HepG2 (cell line): ENCODE data around the gene BHLHE23. TPM values are rescaled to one million over a fixed set of nuclear protein-coding genes. Genes with fewer than 3 reads are reported as not detected.
A peak's percentile ranks its signal among the peaks of the same experiment; 100 is the strongest.

Source experiments
- ATAC-seq: fragments of 200-7000 bp; cut with Tn5 transposase; 3 replicates; pipeline ENCODE4 v1.9.1; 2020; ENCODE audit warnings: mild to moderate bottlenecking, moderate library complexity
- BruUV-seq: library from RNA; stranded (reverse); fragments of 400-500 nt; replicated peaks from 2 replicates; lab custom pipeline; 2021; lab: Mats Ljungman, UMichigan
- CTCF ChIA-PET: fragments of 300-600 bp; formaldehyde crosslinking; extraction: SDS; loops from one replicate; lab custom pipeline; 2021; ENCODE audit warnings: low total read pairs, inconsistent platforms, low intra/inter-chr PET ratio; lab: Yijun Ruan, JAX
- POLR2A ChIA-PET: fragments of 350-600 bp; sonication (Branson Sonifier 250); formaldehyde crosslinking; loops from one replicate; lab custom pipeline; 2020; ENCODE audit warnings: antibody characterized with exemption, inconsistent platforms; lab: Yijun Ruan, JAX
- DNase-seq: peaks from one replicate; pipeline ENCODE4 v3.0.0-alpha.2; 2015; ENCODE audit warnings: low spot score
- FAIRE-seq: peaks from 3 replicates; lab custom pipeline; 2011; peaks lifted over from hg19 to GRCh38; lab: Jason Lieb, UNC
- H2AFZ ChIP-seq: one replicate; pipeline ENCODE4 v1.6.1; 2011; ENCODE audit warnings: low read length, inconsistent platforms
- H3K27ac ChIP-seq: fragments of 300-600 bp; 3 replicates; pipeline ENCODE4 v1.8.0; 2011; ENCODE audit warnings: mixed run types, mild to moderate bottlenecking, mixed read lengths, low read length, inconsistent platforms; ENCODE audit not compliant: insufficient read depth; ENCODE audit errors: extremely low read length
- H3K27me3 ChIP-seq, 2 experiments: fragments of 200-600 bp in 1 of 2; 2 replicates in 1 of 2; 3 replicates in 1 of 2; pipeline versions ENCODE4 v1.6.0 to v1.8.0; 2011; ENCODE audit warnings: low read length in 2 of 2, mild to moderate bottlenecking in 2 of 2, moderate library complexity in 2 of 2, inconsistent platforms in 1 of 2; ENCODE audit not compliant: insufficient read depth in 2 of 2, control insufficient read depth in 1 of 2
- H3K36me3 ChIP-seq, 2 experiments: fragments of 200-600 bp in 1 of 2; replicated peaks in 1 of 2; 2 replicates in 1 of 2; 3 replicates in 1 of 2; pipeline versions ENCODE4 v1.5.1 to v1.8.0; 2011; ENCODE audit warnings: low read length in 2 of 2, inconsistent platforms in 1 of 2; ENCODE audit not compliant: insufficient read depth in 2 of 2, control insufficient read depth in 1 of 2
- H3K4me1 ChIP-seq: 2 replicates; pipeline ENCODE4 v1.5.1; 2012; ENCODE audit warnings: low read length, inconsistent platforms; ENCODE audit not compliant: insufficient read depth
- H3K4me2 ChIP-seq: 2 replicates; pipeline ENCODE4 v1.6.0; 2011; ENCODE audit warnings: low read depth, low read length, inconsistent platforms
- H3K4me3 ChIP-seq, 3 experiments: fragments of 200-600 bp in 1 of 3; sonication (generic), shearing (Covaris generic) in 1 of 3; replicated peaks in 1 of 3; 2 replicates each; pipeline ENCODE4 v1.5.1; 2011 to 2016; ENCODE audit warnings: low read length in 3 of 3, inconsistent platforms in 2 of 3, low read depth in 2 of 3, mild to moderate bottlenecking in 2 of 3, control low read depth in 1 of 3, mixed read lengths in 1 of 3; ENCODE audit not compliant: insufficient read depth in 1 of 3
- H3K79me2 ChIP-seq: one replicate; pipeline ENCODE4 v1.6.1; 2011; ENCODE audit warnings: low read length, inconsistent platforms; ENCODE audit not compliant: insufficient read depth
- H3K9ac ChIP-seq: 2 replicates; pipeline ENCODE4 v1.6.0; 2011; ENCODE audit warnings: mild to moderate bottlenecking, low read depth, low read length, inconsistent platforms; ENCODE audit not compliant: insufficient read depth
- H3K9me3 ChIP-seq: 2 replicates; pipeline ENCODE4 v1.5.1; 2012; ENCODE audit warnings: mild to moderate bottlenecking, low read length
- H4K20me1 ChIP-seq: 2 replicates; pipeline ENCODE4 v1.6.0; 2011; ENCODE audit warnings: inconsistent platforms, mild to moderate bottlenecking, low read length, moderate library complexity; ENCODE audit not compliant: insufficient read depth
- AGO2 ChIP-seq: fragments of 200-400 bp; formaldehyde crosslinking; optimal IDR thresholded peaks from 2 replicates; pipeline ENCODE3; 2017; ENCODE audit warnings: mild to moderate bottlenecking, low read depth, low read length, moderate library complexity
- ELF4 ChIP-seq: sonication (generic); formaldehyde crosslinking; IDR thresholded peaks from 2 replicates; pipeline ENCODE4 v1.5.0; 2020; ENCODE audit warnings: missing genetic modification reagents, mild to moderate bottlenecking, moderate library complexity, borderline replicate concordance
- KDM3A ChIP-seq: IDR thresholded peaks from 2 replicates; pipeline ENCODE4 v1.6.1; 2018; ENCODE audit warnings: low read depth, missing compliant biosample characterization
- PHF5A ChIP-seq: IDR thresholded peaks from one replicate; pipeline ENCODE4 v1.6.1; 2018; ENCODE audit warnings: low read depth, missing genetic modification reagents; ENCODE audit not compliant: unreplicated experiment
- POLR2A ChIP-seq, 2 experiments: IDR thresholded peaks; 2 replicates each; pipeline ENCODE4 v1.6.1; 2011; ENCODE audit warnings: low read depth in 2 of 2, low read length in 2 of 2, mild to moderate bottlenecking in 1 of 2, moderate library complexity in 1 of 2; ENCODE audit not compliant: insufficient read depth in 1 of 2
- RBFOX2 ChIP-seq: fragments of 200-400 bp; formaldehyde crosslinking; IDR thresholded peaks from 2 replicates; pipeline ENCODE4 v1.6.1; 2017; ENCODE audit warnings: low read depth, mild to moderate bottlenecking, low read length
- ZNF7 ChIP-seq: IDR thresholded peaks from 2 replicates; pipeline ENCODE4 v1.6.1; 2016; ENCODE audit warnings: missing biosample characterization, missing genetic modification reagents
- ZSCAN21 ChIP-seq: sonication (generic); formaldehyde crosslinking; IDR thresholded peaks from 2 replicates; pipeline ENCODE4 v1.8.0; 2022; ENCODE audit warnings: mild to moderate bottlenecking, missing genetic modification reagents, moderate library complexity, borderline replicate concordance
- WGBS: methylation state at CpG from one replicate; pipeline ENCODE4 v1.1.6; 2017; ENCODE audit warnings: low lambda C conversion rate; 5-methylcytosine and 5-hydroxymethylcytosine counted together
- in situ Hi-C: cut with HindIII; loops from 2 replicates; pipeline ENCODE4 v1.10.0; 2017; ENCODE audit warnings: low pct_unique_long_range_greater_than_20kb; ENCODE audit not compliant: extremely low pct_ligation_motif_present
- intact Hi-C: fragments of 100-400 bp; cut with micrococcal nuclease; formaldehyde crosslinking; loops from one replicate; pipeline ENCODE4 v1.10.0; 2022; ENCODE audit not compliant: unreplicated experiment
- polyA plus RNA-seq, 8 experiments: library from polyadenylated mRNA; depleted of rRNA in 3 of 8; stranded (reverse) in 7 of 8; unstranded in 1 of 8; fragments of >200 nt; fragmentation: Illumina TruSeq in 4 of 8; extraction: Trizol in 4 of 8; gene quantifications; 2 replicates each; pipeline versions ENCODE4 v1.2.1 to v1.2.3, GENCODE V29; 2011 to 2016; ENCODE audit warnings: low read depth in 4 of 8, missing spikeins in 1 of 8, mixed read lengths in 1 of 8; ENCODE audit not compliant: insufficient read depth in 1 of 8
- total RNA-seq, 5 experiments: library from RNA; depleted of rRNA; stranded (reverse); fragments of >200 nt; fragmentation: Illumina TruSeq; extraction: Trizol; gene quantifications; 2 replicates each; pipeline ENCODE4 v1.2.3, GENCODE V29; 2016; ENCODE audit warnings: low read depth in 1 of 5
- TF ChIP-seq, protein P1 (sequence below): IDR thresholded peaks from 2 replicates; pipeline ENCODE4 v1.6.1; 2016; ENCODE audit warnings: missing compliant biosample characterization, missing genetic modification reagents, borderline replicate concordance
- TF ChIP-seq, protein P2 (sequence below): sonication (generic); formaldehyde crosslinking; IDR thresholded peaks from 2 replicates; pipeline ENCODE4 v1.4.0; 2020; ENCODE audit warnings: missing genetic modification reagents
- TF ChIP-seq, protein P3 (sequence below): sonication (generic); formaldehyde crosslinking; IDR thresholded peaks from 2 replicates; pipeline ENCODE4 v1.5.0; 2020; ENCODE audit warnings: missing genetic modification reagents

BHLHE23 gene
- total and polyA plus RNA-seq, 2 of the 13 experiments (the other 11 are each of a cell fraction or from before 2014, with no cell fraction given), result not detected

GRCh38 chr20:62964700-62965099 lies 42.1 kb downstream of the BHLHE23 start (continued):
- TF ChIP-seq ZNF7, result peak; percentile 27; the same call in 1 of the 2 replicates
- TF ChIP-seq, all 625 proteins: peak for 11

GRCh38 chr20:62963614-62964397 lies 43.0 kb downstream of the BHLHE23 start:
- Histone ChIP-seq H3K9ac (no peak overlapping the region), H3K27ac (no peak overlapping the region), H3K9me3 (no peaks in the 10 kb centered on the region), H3K4me1 (peaks cover 3% of the 10 kb centered on the region; the same call in 1 of the 2 replicates), H3K4me2 (no peak overlapping the region), H3K4me3 (no peak overlapping the region), H2AFZ (no peak overlapping the region), H3K79me2 (no peaks in the 10 kb centered on the region), H3K36me3 (peaks cover 65 to 76% of the 10 kb centered on the region in 2 experiments), H4K20me1 (peaks cover 66% of the 10 kb centered on the region; the same call in 1 of the 2 replicates), H3K27me3 (no peaks in the 10 kb centered on the region)
- no peak for DNase-seq
- in situ Hi-C loops (no loop called here), intact Hi-C loops (no loop called here)
- 96% methylated on average over 24 of the region's 32 CpGs for WGBS
- CTCF ChIA-PET, result no interaction called here
- BruUV-seq, result no TSS peak
- POLR2A ChIA-PET, result no interaction called here
- no peak for FAIRE-seq
- no peak for ATAC-seq
- peak in 1 of 2 experiments; percentile 15; a peak in 1 of 4 replicates for TF ChIP-seq POLR2A (IDR thresholded peaks at IDR 0.05; ENCODE audit: insufficient read depth in 1 of 2, low read depth in 2 of 2, low read length in 2 of 2)
- peak; percentile 54 for TF ChIP-seq RBFOX2
- TF ChIP-seq, protein P1, sequence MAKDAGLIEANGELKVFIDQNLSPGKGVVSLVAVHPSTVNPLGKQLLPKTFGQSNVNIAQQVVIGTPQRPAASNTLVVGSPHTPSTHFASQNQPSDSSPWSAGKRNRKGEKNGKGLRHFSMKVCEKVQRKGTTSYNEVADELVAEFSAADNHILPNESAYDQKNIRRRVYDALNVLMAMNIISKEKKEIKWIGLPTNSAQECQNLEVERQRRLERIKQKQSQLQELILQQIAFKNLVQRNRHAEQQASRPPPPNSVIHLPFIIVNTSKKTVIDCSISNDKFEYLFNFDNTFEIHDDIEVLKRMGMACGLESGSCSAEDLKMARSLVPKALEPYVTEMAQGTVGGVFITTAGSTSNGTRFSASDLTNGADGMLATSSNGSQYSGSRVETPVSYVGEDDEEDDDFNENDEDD (CRISPR knock-in tag), result no peak
- TF ChIP-seq ELF4 (CRISPR knock-in tag), result no peak
- TF ChIP-seq, protein P2, sequence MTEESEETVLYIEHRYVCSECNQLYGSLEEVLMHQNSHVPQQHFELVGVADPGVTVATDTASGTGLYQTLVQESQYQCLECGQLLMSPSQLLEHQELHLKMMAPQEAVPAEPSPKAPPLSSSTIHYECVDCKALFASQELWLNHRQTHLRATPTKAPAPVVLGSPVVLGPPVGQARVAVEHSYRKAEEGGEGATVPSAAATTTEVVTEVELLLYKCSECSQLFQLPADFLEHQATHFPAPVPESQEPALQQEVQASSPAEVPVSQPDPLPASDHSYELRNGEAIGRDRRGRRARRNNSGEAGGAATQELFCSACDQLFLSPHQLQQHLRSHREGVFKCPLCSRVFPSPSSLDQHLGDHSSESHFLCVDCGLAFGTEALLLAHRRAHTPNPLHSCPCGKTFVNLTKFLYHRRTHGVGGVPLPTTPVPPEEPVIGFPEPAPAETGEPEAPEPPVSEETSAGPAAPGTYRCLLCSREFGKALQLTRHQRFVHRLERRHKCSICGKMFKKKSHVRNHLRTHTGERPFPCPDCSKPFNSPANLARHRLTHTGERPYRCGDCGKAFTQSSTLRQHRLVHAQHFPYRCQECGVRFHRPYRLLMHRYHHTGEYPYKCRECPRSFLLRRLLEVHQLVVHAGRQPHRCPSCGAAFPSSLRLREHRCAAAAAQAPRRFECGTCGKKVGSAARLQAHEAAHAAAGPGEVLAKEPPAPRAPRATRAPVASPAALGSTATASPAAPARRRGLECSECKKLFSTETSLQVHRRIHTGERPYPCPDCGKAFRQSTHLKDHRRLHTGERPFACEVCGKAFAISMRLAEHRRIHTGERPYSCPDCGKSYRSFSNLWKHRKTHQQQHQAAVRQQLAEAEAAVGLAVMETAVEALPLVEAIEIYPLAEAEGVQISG (CRISPR knock-in tag), result 0 out of 2 replicates have a peak, but pooled peaks have one; percentile 13
- TF ChIP-seq KDM3A, result peak; percentile 26; the same call in 1 of the 2 replicates
- TF ChIP-seq ZSCAN21 (CRISPR knock-in tag), result 0 out of 2 replicates have a peak, but pooled peaks have one; percentile 11
- no peak for TF ChIP-seq PHF5A (CRISPR knock-in tag)
- TF ChIP-seq, protein P3, sequence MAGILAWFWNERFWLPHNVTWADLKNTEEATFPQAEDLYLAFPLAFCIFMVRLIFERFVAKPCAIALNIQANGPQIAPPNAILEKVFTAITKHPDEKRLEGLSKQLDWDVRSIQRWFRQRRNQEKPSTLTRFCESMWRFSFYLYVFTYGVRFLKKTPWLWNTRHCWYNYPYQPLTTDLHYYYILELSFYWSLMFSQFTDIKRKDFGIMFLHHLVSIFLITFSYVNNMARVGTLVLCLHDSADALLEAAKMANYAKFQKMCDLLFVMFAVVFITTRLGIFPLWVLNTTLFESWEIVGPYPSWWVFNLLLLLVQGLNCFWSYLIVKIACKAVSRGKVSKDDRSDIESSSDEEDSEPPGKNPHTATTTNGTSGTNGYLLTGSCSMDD, result 0 out of 2 replicates have a peak, but pooled peaks have one; percentile 15
- TF ChIP-seq AGO2, result peak; percentile 13
